LoVo (cell line): ENCODE data around the gene ABL1.

Experiments
- DNase-seq: peaks from one replicate; pipeline ENCODE4 v3.0.0-alpha.2; 2016; ENCODE audit warnings: low spot score

The ABL1 gene

DNA sequence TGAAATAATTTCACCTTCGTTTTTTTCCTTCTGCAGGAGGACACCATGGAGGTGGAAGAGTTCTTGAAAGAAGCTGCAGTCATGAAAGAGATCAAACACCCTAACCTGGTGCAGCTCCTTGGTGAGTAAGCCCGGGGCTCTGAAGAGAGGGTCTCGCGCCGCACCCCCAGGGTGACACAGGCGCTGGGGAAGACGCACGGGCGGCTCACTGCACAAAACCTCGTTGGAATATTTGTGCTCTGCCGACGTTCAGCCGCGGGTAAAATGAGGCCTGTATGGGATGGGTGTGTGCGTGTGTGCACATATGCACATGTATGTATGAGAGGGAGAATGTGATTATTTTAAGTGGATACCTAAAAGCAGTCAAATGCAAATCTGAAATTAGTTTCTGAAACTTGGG is 37.0 kb downstream of the ABL1 start:
- DNase-seq, result no peak

DNA sequence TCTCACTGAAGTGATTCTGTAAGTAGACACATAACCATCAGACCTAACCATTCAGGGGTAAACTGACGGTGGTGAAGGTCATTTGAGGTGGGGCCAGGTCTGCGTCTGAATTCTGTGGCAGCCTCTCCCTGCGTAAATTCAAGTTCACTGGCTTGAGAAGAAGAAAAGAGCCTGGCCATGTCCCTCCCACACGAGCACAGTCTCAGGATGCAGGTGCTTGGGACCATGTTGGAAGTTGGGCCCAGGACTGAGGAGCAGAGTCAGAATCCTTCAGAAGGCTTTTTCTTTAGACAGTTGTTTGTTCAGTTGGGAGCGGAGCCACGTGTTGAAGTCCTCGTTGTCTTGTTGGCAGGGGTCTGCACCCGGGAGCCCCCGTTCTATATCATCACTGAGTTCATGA is 37.5 kb downstream of the ABL1 start:
- DNase-seq, result no peak

- no peak for DNase-seq
These were observed 38.0 kb downstream of the ABL1 start for GRCh38 chr9:130872912-130873503.

- no peak for DNase-seq
These were observed 38.9 kb downstream of the ABL1 start for GRCh38 chr9:130873966-130874365.

DNA sequence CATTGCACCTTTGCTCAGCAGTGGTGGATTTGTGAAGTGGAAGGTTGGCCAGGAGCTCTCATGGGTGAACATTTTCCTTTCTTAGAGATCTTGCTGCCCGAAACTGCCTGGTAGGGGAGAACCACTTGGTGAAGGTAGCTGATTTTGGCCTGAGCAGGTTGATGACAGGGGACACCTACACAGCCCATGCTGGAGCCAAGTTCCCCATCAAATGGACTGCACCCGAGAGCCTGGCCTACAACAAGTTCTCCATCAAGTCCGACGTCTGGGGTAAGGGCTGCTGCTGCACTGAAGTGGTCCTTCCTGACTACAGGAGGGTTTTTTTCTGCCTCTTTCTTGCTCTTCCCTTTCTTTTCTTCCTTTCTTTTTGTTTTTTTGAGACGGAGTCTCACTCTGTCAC is 39.7 kb downstream of the ABL1 start:
- DNase-seq, result no peak

GRCh38 chr9:130877300-130877699 is 42.2 kb downstream of the ABL1 start:
- no peak for DNase-seq

GRCh38 chr9:130878295-130878694 is 43.2 kb downstream of the ABL1 start:
- DNase-seq, result no peak

GRCh38 chr9:130879863-130880411 is 44.9 kb downstream of the ABL1 start:
- no peak for DNase-seq

GRCh38 chr9:130880599-130881220 is 45.7 kb downstream of the ABL1 start:
- no peak for DNase-seq

DNA sequence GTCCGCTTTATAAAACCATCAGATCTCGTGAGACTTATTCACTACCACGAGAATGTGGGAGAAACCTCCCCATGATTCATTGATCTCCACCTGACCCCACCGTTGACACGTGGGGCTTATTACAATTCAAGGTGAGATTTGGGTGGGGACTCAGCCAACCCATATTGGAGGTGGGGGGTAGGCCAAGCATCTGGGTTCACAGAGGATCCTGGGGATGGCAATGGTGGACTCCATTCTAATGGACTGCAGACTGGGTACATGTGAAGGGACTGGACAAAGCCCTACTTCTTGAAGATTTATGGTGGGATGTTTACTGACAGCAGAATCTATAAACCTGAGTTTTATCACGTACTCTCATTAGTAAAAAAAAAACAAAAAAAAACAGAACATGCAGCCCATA is 46.5 kb downstream of the ABL1 start:
- DNase-seq, result no peak

- no peak for DNase-seq
These were observed 47.7 kb downstream of the ABL1 start for GRCh38 chr9:130882696-130883225.

DNA sequence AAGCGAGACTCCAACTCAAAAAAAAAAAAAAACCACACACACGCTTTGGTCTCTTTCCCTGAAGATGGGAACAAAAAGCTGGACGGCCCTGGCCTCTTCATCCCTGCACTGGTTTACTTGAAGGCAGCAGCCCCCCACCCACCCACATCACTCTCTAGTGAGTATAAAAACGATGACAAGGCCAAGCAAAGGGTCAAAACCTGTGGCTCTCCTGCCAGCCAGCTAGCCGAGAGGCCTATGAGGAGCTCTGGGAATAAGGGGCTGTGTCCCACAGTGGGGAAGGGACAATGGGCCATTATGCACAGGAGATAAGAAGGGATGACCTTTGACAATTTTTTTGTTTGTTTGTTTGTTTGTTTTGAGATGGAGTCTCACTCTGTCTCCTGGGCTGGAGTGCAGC is 48.4 kb downstream of the ABL1 start:
- DNase-seq, result no peak

GRCh38 chr9:130884111-130884531 is 49.1 kb downstream of the ABL1 start:
- no peak for DNase-seq

GRCh38 chr9:130884542-130885483 is 49.8 kb downstream of the ABL1 start:
- DNase-seq, result no peak

DNA sequence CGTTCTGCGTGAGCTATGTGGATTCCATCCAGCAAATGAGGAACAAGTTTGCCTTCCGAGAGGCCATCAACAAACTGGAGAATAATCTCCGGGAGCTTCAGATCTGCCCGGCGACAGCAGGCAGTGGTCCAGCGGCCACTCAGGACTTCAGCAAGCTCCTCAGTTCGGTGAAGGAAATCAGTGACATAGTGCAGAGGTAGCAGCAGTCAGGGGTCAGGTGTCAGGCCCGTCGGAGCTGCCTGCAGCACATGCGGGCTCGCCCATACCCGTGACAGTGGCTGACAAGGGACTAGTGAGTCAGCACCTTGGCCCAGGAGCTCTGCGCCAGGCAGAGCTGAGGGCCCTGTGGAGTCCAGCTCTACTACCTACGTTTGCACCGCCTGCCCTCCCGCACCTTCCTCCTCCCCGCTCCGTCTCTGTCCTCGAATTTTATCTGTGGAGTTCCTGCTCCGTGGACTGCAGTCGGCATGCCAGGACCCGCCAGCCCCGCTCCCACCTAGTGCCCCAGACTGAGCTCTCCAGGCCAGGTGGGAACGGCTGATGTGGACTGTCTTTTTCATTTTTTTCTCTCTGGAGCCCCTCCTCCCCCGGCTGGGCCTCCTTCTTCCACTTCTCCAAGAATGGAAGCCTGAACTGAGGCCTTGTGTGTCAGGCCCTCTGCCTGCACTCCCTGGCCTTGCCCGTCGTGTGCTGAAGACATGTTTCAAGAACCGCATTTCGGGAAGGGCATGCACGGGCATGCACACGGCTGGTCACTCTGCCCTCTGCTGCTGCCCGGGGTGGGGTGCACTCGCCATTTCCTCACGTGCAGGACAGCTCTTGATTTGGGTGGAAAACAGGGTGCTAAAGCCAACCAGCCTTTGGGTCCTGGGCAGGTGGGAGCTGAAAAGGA is 50.7 kb downstream of the ABL1 start:
- no peak for DNase-seq

DNA sequence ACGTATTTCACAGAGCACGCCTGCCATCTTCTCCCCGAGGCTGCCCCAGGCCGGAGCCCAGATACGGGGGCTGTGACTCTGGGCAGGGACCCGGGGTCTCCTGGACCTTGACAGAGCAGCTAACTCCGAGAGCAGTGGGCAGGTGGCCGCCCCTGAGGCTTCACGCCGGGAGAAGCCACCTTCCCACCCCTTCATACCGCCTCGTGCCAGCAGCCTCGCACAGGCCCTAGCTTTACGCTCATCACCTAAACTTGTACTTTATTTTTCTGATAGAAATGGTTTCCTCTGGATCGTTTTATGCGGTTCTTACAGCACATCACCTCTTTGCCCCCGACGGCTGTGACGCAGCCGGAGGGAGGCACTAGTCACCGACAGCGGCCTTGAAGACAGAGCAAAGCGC is 51.9 kb downstream of the ABL1 start:
- no peak for DNase-seq

- DNase-seq, result no peak
These were observed 52.6 kb downstream of the ABL1 start for GRCh38 chr9:130887494-130888144.

GRCh38 chr9:130888146-130888885 is 53.3 kb downstream of the ABL1 start:
- DNase-seq, result no peak

- no peak for DNase-seq
These were observed 55.1 kb downstream of the ABL1 start for GRCh38 chr9:130890124-130890523.
